ENCODE results near the gene FMNL1.
"Not testable (repeated sequence)": the region's sequence is repeated elsewhere in the genome, so short reads cannot be mapped to it uniquely, and the experiment has no call there.

Gene FMNL1

GRCh38 chr17:45195424-45195823 lies 26.3 kb upstream of the FMNL1 start:
- Histone ChIP-seq H3K36me3 (ENCODE audit: control insufficient read depth in 1 of 2, insufficient read depth in 2 of 2, low read length in 2 of 2) (no peaks in the 10 kb centered on the region), H3K27ac (ENCODE audit: low read length) (no peak overlapping the region), H3K4me3 (ENCODE audit: low read depth in 1 of 2, low read length in 2 of 2) (no peak overlapping the region), H3K9me3 (ENCODE audit: control insufficient read depth in 1 of 2, low read length in 2 of 2) (no peaks in the 10 kb centered on the region), H3K4me1 (ENCODE audit: control insufficient read depth in 1 of 2, insufficient read depth in 2 of 2, low read length in 2 of 2) (peaks cover 0 to 15% of the 10 kb centered on the region in 2 donors), H3K27me3 (ENCODE audit: low read depth, low read length) (no peaks in the 10 kb centered on the region)

DNA sequence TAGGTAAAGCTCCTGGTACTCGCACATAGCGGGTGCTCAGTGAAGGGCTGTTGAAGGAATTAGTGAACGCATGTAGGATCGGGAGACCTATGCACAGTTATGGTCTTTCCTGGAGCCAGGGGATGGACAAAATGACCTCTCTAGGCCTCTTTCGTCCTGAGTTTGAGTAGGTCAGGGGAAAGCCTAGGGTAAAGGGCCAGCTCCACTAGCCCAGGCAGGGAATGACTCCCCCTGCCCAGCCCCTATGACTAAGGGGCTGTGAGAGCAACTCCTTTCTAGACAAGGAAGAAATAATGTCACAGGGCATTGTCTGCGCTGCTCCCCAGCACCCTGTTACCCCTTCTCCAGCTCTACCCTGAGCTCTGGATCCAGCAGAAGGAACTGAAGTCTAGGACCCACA lies 24.6 kb upstream of the FMNL1 start:
- H3K27ac ChIP-seq (ENCODE audit: low read length): no peak overlapping the region

GRCh38 chr17:45197555-45198334 lies 23.9 kb upstream of the FMNL1 start:
- Histone ChIP-seq H3K4me1 (ENCODE audit: control insufficient read depth in 1 of 2, insufficient read depth in 2 of 2, low read length in 2 of 2) (peaks cover 0 to 15% of the 10 kb centered on the region in 2 donors), H3K4me3 (ENCODE audit: low read depth in 1 of 2, low read length in 2 of 2) (no peak overlapping the region), H3K9me3 (ENCODE audit: control insufficient read depth in 1 of 2, low read length in 2 of 2) (no peaks in the 10 kb centered on the region), H3K27me3 (ENCODE audit: low read depth, low read length) (no peaks in the 10 kb centered on the region), H3K27ac (ENCODE audit: low read length) (no peak overlapping the region), H3K36me3 (ENCODE audit: control insufficient read depth in 1 of 2, insufficient read depth in 2 of 2, low read length in 2 of 2) (no peaks in the 10 kb centered on the region)

More for the DNA sequence above, 24.6 kb upstream of the FMNL1 start:
- H3K9me3 ChIP-seq (ENCODE audit: control insufficient read depth in 1 of 2, low read length in 2 of 2): no peaks in the 10 kb centered on the region
- H3K4me3 ChIP-seq (ENCODE audit: low read depth in 1 of 2, low read length in 2 of 2): no peak overlapping the region
- H3K4me1 ChIP-seq (ENCODE audit: control insufficient read depth in 1 of 2, insufficient read depth in 2 of 2, low read length in 2 of 2): peaks cover 0 to 15% of the 10 kb centered on the region in 2 donors
- H3K36me3 ChIP-seq (ENCODE audit: control insufficient read depth in 1 of 2, insufficient read depth in 2 of 2, low read length in 2 of 2): no peaks in the 10 kb centered on the region
- no peaks in the 10 kb centered on the region for H3K27me3 ChIP-seq (ENCODE audit: low read depth, low read length)

DNA sequence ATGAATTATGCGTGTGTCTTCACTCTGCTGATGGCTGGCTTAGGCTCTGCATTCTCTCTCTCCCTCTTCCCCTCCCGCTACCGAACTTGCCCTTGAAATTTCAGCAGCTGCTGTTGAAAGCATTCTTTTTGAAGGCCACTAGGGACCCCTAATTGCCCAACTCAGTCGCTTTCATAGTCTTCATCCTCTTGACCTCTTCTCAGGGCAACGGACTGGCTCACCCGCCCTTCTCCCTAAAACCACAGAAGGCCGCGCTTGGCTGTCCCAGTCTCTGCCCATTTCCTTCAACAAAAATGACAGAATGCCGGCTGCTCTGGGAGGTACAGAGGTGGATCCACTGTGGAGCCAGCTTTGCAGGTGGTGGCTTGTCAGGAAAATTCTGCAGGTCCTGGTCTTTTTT lies 21.0 kb upstream of the FMNL1 start:
- Histone ChIP-seq H3K4me3 (ENCODE audit: low read depth in 1 of 2, low read length in 2 of 2) (no peak overlapping the region), H3K27me3 (ENCODE audit: low read depth, low read length) (no peaks in the 10 kb centered on the region), H3K9me3 (ENCODE audit: control insufficient read depth in 1 of 2, low read length in 2 of 2) (no peaks in the 10 kb centered on the region), H3K36me3 (ENCODE audit: control insufficient read depth in 1 of 2, insufficient read depth in 2 of 2, low read length in 2 of 2) (no peaks in the 10 kb centered on the region), H3K27ac (ENCODE audit: low read length) (no peak overlapping the region), H3K4me1 (ENCODE audit: control insufficient read depth in 1 of 2, insufficient read depth in 2 of 2, low read length in 2 of 2) (peaks cover 0 to 15% of the 10 kb centered on the region in 2 donors)

- Histone ChIP-seq H3K9me3 (ENCODE audit: control insufficient read depth in 1 of 2, low read length in 2 of 2) (no peaks in the 10 kb centered on the region), H3K27me3 (ENCODE audit: low read depth, low read length) (no peaks in the 10 kb centered on the region), H3K27ac (ENCODE audit: low read length) (no peak overlapping the region), H3K36me3 (ENCODE audit: control insufficient read depth in 1 of 2, insufficient read depth in 2 of 2, low read length in 2 of 2) (no peaks in the 10 kb centered on the region), H3K4me1 (ENCODE audit: control insufficient read depth in 1 of 2, insufficient read depth in 2 of 2, low read length in 2 of 2) (peaks cover 0 to 15% of the 10 kb centered on the region in 2 donors), H3K4me3 (ENCODE audit: low read depth in 1 of 2, low read length in 2 of 2) (no peak overlapping the region)
These were observed 20.2 kb upstream of the FMNL1 start for GRCh38 chr17:45201457-45201856.

- not testable (repeated sequence) for H3K4me3 ChIP-seq (ENCODE audit: low read depth in 1 of 2, low read length in 2 of 2); H3K36me3 ChIP-seq (ENCODE audit: control insufficient read depth in 1 of 2, insufficient read depth in 2 of 2, low read length in 2 of 2); H3K9me3 ChIP-seq (ENCODE audit: control insufficient read depth in 1 of 2, low read length in 2 of 2); H3K27me3 ChIP-seq (ENCODE audit: low read depth, low read length); H3K27ac ChIP-seq (ENCODE audit: low read length)
- H3K4me1 ChIP-seq (ENCODE audit: control insufficient read depth in 1 of 2, insufficient read depth in 2 of 2, low read length in 2 of 2): peaks cover 0 to 15% of the 10 kb centered on the region in 2 donors
These were observed 19.8 kb upstream of the FMNL1 start for GRCh38 chr17:45201880-45202279.

GRCh38 chr17:45218895-45219661 lies 2.6 kb upstream of the FMNL1 start:
- no peaks in the 10 kb centered on the region for H3K9me3 ChIP-seq (ENCODE audit: control insufficient read depth in 1 of 2, low read length in 2 of 2)
- H3K27me3 ChIP-seq (ENCODE audit: low read depth, low read length): no peaks in the 10 kb centered on the region
- no peak overlapping the region for H3K27ac ChIP-seq (ENCODE audit: low read length)
- H3K4me1 ChIP-seq (ENCODE audit: control insufficient read depth in 1 of 2, insufficient read depth in 2 of 2, low read length in 2 of 2): peaks cover 0 to 6% of the 10 kb centered on the region in 2 donors
- H3K36me3 ChIP-seq (ENCODE audit: control insufficient read depth in 1 of 2, insufficient read depth in 2 of 2, low read length in 2 of 2): no peaks in the 10 kb centered on the region
- no peak overlapping the region for H3K4me3 ChIP-seq (ENCODE audit: low read depth in 1 of 2, low read length in 2 of 2)

DNA sequence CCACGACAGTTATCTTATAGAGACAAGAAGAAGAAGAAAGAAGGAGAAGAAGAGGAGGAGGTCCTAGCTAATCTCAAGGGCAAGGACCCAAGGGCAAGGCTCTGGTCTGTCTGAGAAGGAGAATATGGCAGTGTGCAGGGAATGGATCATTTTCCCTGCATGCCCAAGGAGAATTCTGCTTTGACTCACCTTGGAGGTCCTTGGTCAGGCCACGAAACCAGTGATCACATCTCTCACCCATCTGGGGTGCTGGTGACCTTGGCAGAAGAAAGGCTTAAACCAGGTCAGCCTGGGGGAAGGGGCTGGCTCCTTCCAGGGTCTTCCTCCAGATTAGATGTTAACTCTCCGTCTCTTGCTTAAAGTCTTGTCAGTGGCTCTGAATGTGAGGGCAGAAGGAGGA lies 1.6 kb upstream of the FMNL1 start:
- Histone ChIP-seq H3K27ac (ENCODE audit: low read length) (no peak overlapping the region), H3K27me3 (ENCODE audit: low read depth, low read length) (no peaks in the 10 kb centered on the region), H3K36me3 (ENCODE audit: control insufficient read depth in 1 of 2, insufficient read depth in 2 of 2, low read length in 2 of 2) (no peaks in the 10 kb centered on the region), H3K4me3 (ENCODE audit: low read depth in 1 of 2, low read length in 2 of 2) (no peak overlapping the region), H3K9me3 (ENCODE audit: control insufficient read depth in 1 of 2, low read length in 2 of 2) (no peaks in the 10 kb centered on the region), H3K4me1 (ENCODE audit: control insufficient read depth in 1 of 2, insufficient read depth in 2 of 2, low read length in 2 of 2) (peaks cover 3 to 6% of the 10 kb centered on the region in 2 donors)

DNA sequence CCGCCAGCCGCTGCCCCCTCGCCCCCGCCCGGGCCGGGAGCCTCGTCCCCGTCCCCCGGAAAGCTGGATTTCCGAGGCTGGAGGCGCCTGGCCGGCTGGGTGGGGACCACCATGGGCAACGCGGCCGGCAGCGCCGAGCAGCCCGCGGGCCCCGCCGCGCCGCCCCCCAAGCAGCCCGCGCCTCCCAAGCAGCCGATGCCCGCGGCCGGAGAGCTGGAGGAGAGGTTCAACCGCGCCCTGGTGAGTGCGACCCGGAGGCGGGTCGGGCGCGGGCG lies 266 bp downstream of the FMNL1 start:
- no peaks in the 10 kb centered on the region for H3K27me3 ChIP-seq (ENCODE audit: low read depth, low read length)
- no peak overlapping the region for H3K27ac ChIP-seq (ENCODE audit: low read length)
- peaks cover 7 to 11% of the 10 kb centered on the region in 2 donors for H3K4me1 ChIP-seq (ENCODE audit: control insufficient read depth in 1 of 2, insufficient read depth in 2 of 2, low read length in 2 of 2)

DNA sequence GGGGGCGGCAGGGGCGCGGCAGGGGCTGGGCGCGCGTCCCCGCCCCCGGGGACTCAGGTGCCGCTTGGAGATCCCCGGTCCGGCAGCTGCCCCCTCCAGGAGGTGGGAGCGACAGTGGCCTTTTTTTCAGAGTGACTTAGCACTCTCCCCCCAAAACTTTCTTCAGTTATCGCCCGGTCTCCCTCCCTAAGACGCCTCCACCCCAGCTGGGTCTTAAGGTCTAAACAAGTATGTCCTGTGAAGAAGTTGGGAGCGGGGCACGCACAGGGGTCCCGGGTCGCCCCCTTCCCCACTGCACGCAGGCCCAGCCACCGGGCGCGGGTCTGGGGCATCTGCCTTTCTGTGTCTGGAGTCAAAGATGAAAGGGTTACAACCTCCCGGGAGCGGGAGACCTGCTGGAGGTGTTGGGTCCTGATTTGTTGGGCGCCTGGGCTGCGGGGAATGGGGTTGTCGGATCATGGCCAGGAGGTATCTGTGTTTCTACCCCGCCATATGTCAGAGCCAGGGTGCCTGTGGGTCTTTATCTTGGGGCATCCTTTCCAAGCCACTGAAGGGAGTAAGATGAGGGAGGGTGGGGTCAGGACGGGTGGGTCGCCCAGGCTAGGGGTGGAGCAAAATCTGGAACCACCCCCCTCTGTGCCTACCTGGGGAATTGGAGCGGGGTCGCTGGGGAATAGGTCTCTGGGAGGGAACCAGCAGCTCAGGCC lies 757 bp downstream of the FMNL1 start:
- Histone ChIP-seq H3K9me3 (ENCODE audit: control insufficient read depth in 1 of 2, low read length in 2 of 2) (no peaks in the 10 kb centered on the region), H3K27me3 (ENCODE audit: low read depth, low read length) (no peaks in the 10 kb centered on the region), H3K36me3 (ENCODE audit: control insufficient read depth in 1 of 2, insufficient read depth in 2 of 2, low read length in 2 of 2) (no peaks in the 10 kb centered on the region), H3K4me3 (ENCODE audit: low read depth in 1 of 2, low read length in 2 of 2) (peak overlapping the region; percentile 47 to 70), H3K27ac (ENCODE audit: low read length) (peak overlapping the region; percentile 69), H3K4me1 (ENCODE audit: control insufficient read depth in 1 of 2, insufficient read depth in 2 of 2, low read length in 2 of 2) (peaks cover 11% of the 10 kb centered on the region in 2 donors)

More for the DNA sequence above, 266 bp downstream of the FMNL1 start:
- Histone ChIP-seq H3K4me3 (ENCODE audit: low read depth in 1 of 2, low read length in 2 of 2) (peak overlapping the region in 1 of 2 donors; percentile 70), H3K9me3 (ENCODE audit: control insufficient read depth in 1 of 2, low read length in 2 of 2) (no peaks in the 10 kb centered on the region), H3K36me3 (ENCODE audit: control insufficient read depth in 1 of 2, insufficient read depth in 2 of 2, low read length in 2 of 2) (no peaks in the 10 kb centered on the region)

DNA sequence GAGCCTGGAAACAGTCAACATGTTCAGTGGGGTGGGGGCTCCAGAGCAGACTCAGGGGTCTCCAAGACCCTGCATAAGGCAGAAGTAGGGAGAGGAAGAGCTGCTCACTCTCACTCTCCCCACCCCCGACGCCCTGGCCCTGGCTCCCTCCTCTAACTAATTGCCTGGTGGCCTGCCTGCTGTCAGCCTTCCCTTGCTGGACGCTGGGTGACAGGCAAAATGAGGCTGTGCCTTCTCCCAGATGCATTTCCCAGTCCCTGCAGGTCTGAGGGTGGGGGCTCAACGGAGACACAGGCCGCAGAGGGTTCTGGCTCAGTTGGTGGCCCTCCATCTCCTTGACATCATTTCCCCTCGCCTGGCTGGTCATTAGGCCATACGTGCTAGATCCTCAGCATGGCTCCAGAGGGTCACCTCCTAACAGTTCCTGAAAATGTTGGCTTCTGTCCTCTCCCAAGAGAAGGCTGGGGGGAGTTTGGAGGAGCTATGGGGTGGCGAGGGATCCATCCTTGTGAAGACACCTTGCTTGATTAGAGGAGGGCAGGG lies 1.4 kb downstream of the FMNL1 start:
- Histone ChIP-seq H3K27ac (ENCODE audit: low read length) (peak overlapping the region; percentile 69), H3K36me3 (ENCODE audit: control insufficient read depth in 1 of 2, insufficient read depth in 2 of 2, low read length in 2 of 2) (no peaks in the 10 kb centered on the region), H3K4me1 (ENCODE audit: control insufficient read depth in 1 of 2, insufficient read depth in 2 of 2, low read length in 2 of 2) (peaks cover 14 to 16% of the 10 kb centered on the region in 2 donors), H3K4me3 (ENCODE audit: low read depth in 1 of 2, low read length in 2 of 2) (peak overlapping the region; percentile 47 to 70), H3K27me3 (ENCODE audit: low read depth, low read length) (no peaks in the 10 kb centered on the region), H3K9me3 (ENCODE audit: control insufficient read depth in 1 of 2, low read length in 2 of 2) (no peaks in the 10 kb centered on the region)

Measured in muscle layer of duodenum (tissue), 2 donors.